Measurements from ENCODE around the gene GNB1L. TPM values are rescaled to one million over a fixed set of nuclear protein-coding genes. Genes with fewer than 3 reads are reported as not detected.

Gene GNB1L
- total RNA-seq, 1 experiment from 2014 or later = 27.0 TPM

DNA sequence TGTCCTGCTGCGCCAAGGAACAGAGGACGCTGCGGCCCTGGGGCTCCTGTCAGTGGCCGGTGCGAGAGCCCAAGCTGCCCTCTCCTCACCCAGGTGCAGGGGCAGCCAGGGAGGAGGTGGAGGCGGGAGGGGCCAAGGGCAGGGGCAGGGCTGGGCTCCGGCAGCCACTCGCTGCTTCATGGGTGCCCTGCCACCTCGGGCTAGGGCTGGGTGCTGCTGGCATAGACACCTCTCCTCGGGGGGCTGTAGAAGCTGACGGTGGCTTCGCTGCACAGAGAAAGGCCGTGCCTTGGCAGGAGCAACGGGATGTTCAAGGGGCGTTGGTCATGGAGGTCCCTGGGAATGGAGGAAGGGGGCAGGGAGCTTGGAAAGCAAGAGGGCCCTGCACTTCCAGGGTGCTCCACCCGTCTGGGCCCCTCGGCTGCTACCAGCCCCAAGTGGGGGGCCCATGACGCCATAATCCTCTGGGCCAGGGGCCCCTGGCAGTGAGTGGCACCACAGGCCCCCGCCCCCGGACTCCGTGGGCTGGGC is 95.7 kb downstream of the GNB1L start:
- CTCF ChIA-PET = interaction anchor here (0.5 kb wide), 1 partner anchor 30 kb away, joined by 3 read pairs; no protein-coding TSS in a partner anchor
- POLR2A ChIA-PET (ENCODE audit: unreplicated experiment) = no interaction called here
- Histone ChIP-seq H2AFZ (ENCODE audit: low read length) (no peak overlapping the region), H3K9ac (ENCODE audit: low read length) (no peak overlapping the region), H3K9me2 (replicated peaks; ENCODE audit: low read length) (no peaks in the 10 kb centered on the region), H3K4me2 (ENCODE audit: low read length) (no peak overlapping the region), H3K27me3 (ENCODE audit: low read length) (no peaks in the 10 kb centered on the region), H3K4me3 (ENCODE audit: low read length) (no peak overlapping the region), H3K27ac (ENCODE audit: low read length) (no peak overlapping the region), H3K79me2 (ENCODE audit: low read length) (peaks cover 30% of the 10 kb centered on the region), H3K4me1 (ENCODE audit: insufficient read depth, low read length) (peaks cover 7% of the 10 kb centered on the region; the same call in 1 of the 2 replicates), H4K20me1 (ENCODE audit: low read length) (no peaks in the 10 kb centered on the region), H3F3A (ENCODE audit: low read length, unreplicated experiment) (no peaks in the 10 kb centered on the region), H3K36me3 (ENCODE audit: low read depth, low read length) (no peaks in the 10 kb centered on the region), H3K9me3 (ENCODE audit: low read length) (no peaks in the 10 kb centered on the region)
- ATAC-seq (no peak), DNase-seq (no peak)
- TF ChIP-seq, protein P1, sequence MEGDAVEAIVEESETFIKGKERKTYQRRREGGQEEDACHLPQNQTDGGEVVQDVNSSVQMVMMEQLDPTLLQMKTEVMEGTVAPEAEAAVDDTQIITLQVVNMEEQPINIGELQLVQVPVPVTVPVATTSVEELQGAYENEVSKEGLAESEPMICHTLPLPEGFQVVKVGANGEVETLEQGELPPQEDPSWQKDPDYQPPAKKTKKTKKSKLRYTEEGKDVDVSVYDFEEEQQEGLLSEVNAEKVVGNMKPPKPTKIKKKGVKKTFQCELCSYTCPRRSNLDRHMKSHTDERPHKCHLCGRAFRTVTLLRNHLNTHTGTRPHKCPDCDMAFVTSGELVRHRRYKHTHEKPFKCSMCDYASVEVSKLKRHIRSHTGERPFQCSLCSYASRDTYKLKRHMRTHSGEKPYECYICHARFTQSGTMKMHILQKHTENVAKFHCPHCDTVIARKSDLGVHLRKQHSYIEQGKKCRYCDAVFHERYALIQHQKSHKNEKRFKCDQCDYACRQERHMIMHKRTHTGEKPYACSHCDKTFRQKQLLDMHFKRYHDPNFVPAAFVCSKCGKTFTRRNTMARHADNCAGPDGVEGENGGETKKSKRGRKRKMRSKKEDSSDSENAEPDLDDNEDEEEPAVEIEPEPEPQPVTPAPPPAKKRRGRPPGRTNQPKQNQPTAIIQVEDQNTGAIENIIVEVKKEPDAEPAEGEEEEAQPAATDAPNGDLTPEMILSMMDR (conservative IDR thresholded peaks at IDR 0.05; ENCODE audit: low read depth, low read length) = no peak
- TF ChIP-seq EZH2phosphoT487 (IDR thresholded peaks at IDR 0.05; ENCODE audit: borderline replicate concordance, low read length) (no peak), EZH2 (IDR thresholded peaks at IDR 0.05; ENCODE audit: low read length, unreplicated experiment) (no peak)
- no TSS peak for BruUV-seq (replicated peaks)
- intact Hi-C loops (cut with micrococcal nuclease) = no loop called here

DNA sequence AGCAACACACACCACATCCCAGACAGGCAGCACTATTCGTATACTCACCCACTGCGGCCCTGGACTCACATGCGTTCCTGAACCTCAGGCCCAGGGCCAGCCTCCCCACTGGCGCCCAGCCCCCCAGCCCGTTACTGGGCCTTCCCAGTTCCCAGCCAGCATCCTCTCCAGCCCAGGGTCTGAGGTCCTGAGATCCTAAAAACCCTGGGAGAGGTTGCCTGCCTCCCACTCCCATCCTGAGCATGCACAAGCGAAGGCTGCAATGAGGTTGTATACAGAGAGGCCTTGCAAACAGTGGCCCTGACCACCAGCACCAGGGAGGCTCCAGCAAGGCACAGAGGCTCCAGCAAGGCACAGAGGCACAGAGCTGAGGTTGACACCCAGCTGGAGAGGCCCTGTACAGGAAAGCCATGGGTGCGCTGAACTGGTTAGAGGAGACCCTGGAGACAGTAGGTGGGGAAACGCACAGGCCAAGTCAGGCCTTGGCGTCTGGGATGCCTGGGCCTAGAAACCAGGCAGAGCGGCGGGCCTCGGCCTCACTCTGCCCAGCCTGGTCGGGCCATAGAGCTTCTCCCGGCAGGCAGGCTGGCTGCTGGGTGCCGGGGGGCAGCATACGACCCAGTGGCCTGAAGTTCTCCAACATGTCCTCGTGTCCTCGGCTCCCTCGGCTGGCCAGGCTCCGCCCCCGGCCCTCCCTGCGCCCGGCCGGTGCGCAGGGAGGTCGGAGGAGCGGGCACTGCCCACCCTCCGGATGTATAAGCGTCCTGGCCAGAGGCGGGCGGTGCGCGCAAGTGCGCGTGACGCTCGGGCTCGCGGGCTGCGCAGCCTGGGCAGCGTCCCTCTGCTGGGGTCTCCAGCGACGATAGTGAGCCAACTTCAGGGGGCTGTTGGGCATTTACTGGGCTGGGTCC is 96.4 kb downstream of the GNB1L start:
- peaks cover 22% of the 10 kb centered on the region for H3K79me2 ChIP-seq (ENCODE audit: low read length)
- BruUV-seq (replicated peaks) = no TSS peak
- H3K36me3 ChIP-seq (ENCODE audit: low read depth, low read length) = no peaks in the 10 kb centered on the region
- no peaks in the 10 kb centered on the region for H3F3A ChIP-seq (ENCODE audit: low read length, unreplicated experiment)
- H3K27me3 ChIP-seq (ENCODE audit: low read length) = no peaks in the 10 kb centered on the region
- no peak for DNase-seq
- H3K4me1 ChIP-seq (ENCODE audit: insufficient read depth, low read length) = peaks cover 7% of the 10 kb centered on the region; the same call in 1 of the 2 replicates
- intact Hi-C loops (cut with micrococcal nuclease) = no loop called here
- H3K9me3 ChIP-seq (ENCODE audit: low read length) = no peaks in the 10 kb centered on the region
- CTCF ChIA-PET = interaction anchor here (0.5 kb wide), 1 partner anchor 148 kb away, joined by 3 read pairs; no protein-coding TSS in a partner anchor
- H3K27ac ChIP-seq (ENCODE audit: low read length) = no peak overlapping the region
- ATAC-seq = no peak
- H3K9ac ChIP-seq (ENCODE audit: low read length) = no peak overlapping the region
- H2AFZ ChIP-seq (ENCODE audit: low read length) = no peak overlapping the region
- no peaks in the 10 kb centered on the region for H4K20me1 ChIP-seq (ENCODE audit: low read length)
- TF ChIP-seq, protein P1 (conservative IDR thresholded peaks at IDR 0.05; ENCODE audit: low read depth, low read length) = no peak
- TF ChIP-seq EZH2 (IDR thresholded peaks at IDR 0.05; ENCODE audit: low read length, unreplicated experiment) = no peak
- no peak for TF ChIP-seq EZH2phosphoT487 (IDR thresholded peaks at IDR 0.05; ENCODE audit: borderline replicate concordance, low read length)
- no peak overlapping the region for H3K4me2 ChIP-seq (ENCODE audit: low read length)
- POLR2A ChIA-PET (ENCODE audit: unreplicated experiment) = no interaction called here
- no peaks in the 10 kb centered on the region for H3K9me2 ChIP-seq (replicated peaks; ENCODE audit: low read length)
- no peak overlapping the region for H3K4me3 ChIP-seq (ENCODE audit: low read length)
